Osteoblast (primary cell): ENCODE measurements around the gene PHF10. TPM values are rescaled to one million over a fixed set of nuclear protein-coding genes. Genes with fewer than 3 reads are reported as not detected.

Experiments used
- DNase-seq: peaks from one replicate; pipeline ENCODE4 v3.0.0; 2011; ENCODE audit warnings: low spot score, mixed read lengths; ENCODE audit not compliant: insufficient read length; ENCODE audit errors: missing footprints
- H2AFZ ChIP-seq: 2 replicates; pipeline ENCODE4 v1.6.0; 2011; ENCODE audit warnings: mild to moderate bottlenecking, low read length
- H3K27ac ChIP-seq: 2 replicates; pipeline ENCODE4 v1.5.1; 2011; ENCODE audit warnings: mild to moderate bottlenecking, low read depth, low read length, moderate library complexity
- H3K27me3 ChIP-seq: 2 replicates; pipeline ENCODE4 v1.6.0; 2012; ENCODE audit warnings: mild to moderate bottlenecking, control low read depth, inconsistent platforms, low read length, moderate library complexity; ENCODE audit not compliant: insufficient read depth
- H3K36me3 ChIP-seq: 2 replicates; pipeline ENCODE4 v1.5.1; 2011; ENCODE audit warnings: mild to moderate bottlenecking, low read length, control low read depth, moderate library complexity; ENCODE audit not compliant: insufficient read depth
- H3K4me1 ChIP-seq: 2 replicates; pipeline ENCODE4 v1.5.1; 2011; ENCODE audit warnings: mild to moderate bottlenecking, low read length, control low read depth, moderate library complexity; ENCODE audit not compliant: insufficient read depth
- H3K4me2 ChIP-seq: 2 replicates; pipeline ENCODE4 v1.6.0; 2011; ENCODE audit warnings: mild to moderate bottlenecking, low read length; ENCODE audit not compliant: insufficient read depth
- H3K4me3 ChIP-seq: fragments of 200-600 bp; sonication (generic); 3 replicates; pipeline ENCODE4 v1.5.1; 2012; ENCODE audit warnings: mild to moderate bottlenecking, low read length, inconsistent platforms; ENCODE audit not compliant: insufficient read depth
- H3K79me2 ChIP-seq: 2 replicates; pipeline ENCODE4 v1.6.0; 2012; ENCODE audit warnings: mild to moderate bottlenecking, low read length, control low read depth, inconsistent platforms; ENCODE audit not compliant: insufficient read depth
- H3K9me3 ChIP-seq: 2 replicates; pipeline ENCODE4 v1.5.1; 2011; ENCODE audit warnings: low read depth, low read length, control low read depth
- H4K20me1 ChIP-seq: 2 replicates; pipeline ENCODE4 v1.6.0; 2012; ENCODE audit warnings: mild to moderate bottlenecking, low read length, control low read depth; ENCODE audit not compliant: insufficient read depth
- total RNA-seq: library from RNA; depleted of rRNA; stranded (reverse); fragments of >200 nt; gene quantifications from 2 replicates; pipeline ENCODE4 v1.2.3, GENCODE V29; 2012
- TF ChIP-seq, protein P1 (sequence below): IDR thresholded peaks from 2 replicates; pipeline ENCODE4 v1.5.1; 2011; ENCODE audit warnings: mild to moderate bottlenecking, low read depth, low read length, moderate library complexity; ENCODE audit errors: extremely low read depth

PHF10 gene
- total RNA-seq, 1 donor, result 21.0 TPM

DNA sequence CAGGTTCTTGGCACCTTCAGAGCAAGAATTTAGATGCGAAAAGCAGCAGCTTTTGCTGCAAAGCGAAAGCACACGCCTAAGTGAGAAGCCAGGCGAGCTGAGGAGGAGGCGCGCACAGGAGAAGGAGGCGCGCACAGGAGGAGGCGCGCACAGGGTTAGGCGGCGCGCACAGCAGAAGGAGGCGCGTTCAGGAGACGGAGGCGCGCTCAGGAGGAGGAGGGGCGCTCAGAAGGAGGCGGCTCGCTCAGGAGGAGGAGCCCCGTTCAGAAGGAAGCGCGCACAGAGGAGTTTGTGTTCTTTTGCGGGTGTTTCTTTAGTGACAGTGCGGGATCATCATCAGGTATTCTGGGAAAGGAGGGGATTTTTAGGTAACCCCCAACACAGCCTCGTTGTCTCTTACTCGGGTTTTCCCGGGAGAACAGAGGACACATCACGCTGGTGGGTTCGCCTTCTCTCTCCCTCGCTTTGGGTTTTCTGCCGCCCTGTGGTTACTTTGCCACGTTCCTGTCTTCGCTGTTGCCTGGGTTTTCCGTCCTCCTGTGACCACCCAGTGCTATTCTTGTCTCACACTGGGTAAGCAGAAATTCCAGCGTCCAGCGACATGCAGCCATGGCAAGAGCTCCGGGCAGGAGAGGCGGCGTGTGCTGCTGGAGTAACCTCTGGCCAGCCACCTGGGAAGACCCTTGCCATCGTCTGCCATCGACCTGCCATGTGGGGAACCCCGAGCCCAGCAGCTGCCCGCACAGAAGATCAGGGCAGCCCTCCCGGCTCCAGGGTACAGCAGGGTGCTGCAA is 69.5 kb downstream of the PHF10 start:
- Histone ChIP-seq H3K4me2 (peak overlapping the region; percentile 90), H3K4me3 (peak overlapping the region; percentile 78), H3K27ac (peak overlapping the region; percentile 78), H4K20me1 (no peaks in the 10 kb centered on the region), H3K27me3 (no peaks in the 10 kb centered on the region), H3K4me1 (peaks cover 8% of the 10 kb centered on the region), H3K9me3 (no peaks in the 10 kb centered on the region), H2AFZ (peak overlapping the region; percentile 86), H3K79me2 (no peaks in the 10 kb centered on the region), H3K36me3 (peaks cover 20% of the 10 kb centered on the region)
- TF ChIP-seq, protein P1, sequence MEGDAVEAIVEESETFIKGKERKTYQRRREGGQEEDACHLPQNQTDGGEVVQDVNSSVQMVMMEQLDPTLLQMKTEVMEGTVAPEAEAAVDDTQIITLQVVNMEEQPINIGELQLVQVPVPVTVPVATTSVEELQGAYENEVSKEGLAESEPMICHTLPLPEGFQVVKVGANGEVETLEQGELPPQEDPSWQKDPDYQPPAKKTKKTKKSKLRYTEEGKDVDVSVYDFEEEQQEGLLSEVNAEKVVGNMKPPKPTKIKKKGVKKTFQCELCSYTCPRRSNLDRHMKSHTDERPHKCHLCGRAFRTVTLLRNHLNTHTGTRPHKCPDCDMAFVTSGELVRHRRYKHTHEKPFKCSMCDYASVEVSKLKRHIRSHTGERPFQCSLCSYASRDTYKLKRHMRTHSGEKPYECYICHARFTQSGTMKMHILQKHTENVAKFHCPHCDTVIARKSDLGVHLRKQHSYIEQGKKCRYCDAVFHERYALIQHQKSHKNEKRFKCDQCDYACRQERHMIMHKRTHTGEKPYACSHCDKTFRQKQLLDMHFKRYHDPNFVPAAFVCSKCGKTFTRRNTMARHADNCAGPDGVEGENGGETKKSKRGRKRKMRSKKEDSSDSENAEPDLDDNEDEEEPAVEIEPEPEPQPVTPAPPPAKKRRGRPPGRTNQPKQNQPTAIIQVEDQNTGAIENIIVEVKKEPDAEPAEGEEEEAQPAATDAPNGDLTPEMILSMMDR, result peak; percentile 39
- peak; percentile 93 for DNase-seq

Other genes starting within 250 kb of the PHF10 start
- 23.9 and 29.8 TPM in 2 replicates for gene WDR27, start 22.5 kb downstream of the PHF10 start, total RNA-seq
- 53.0 and 54.3 TPM in 2 replicates for gene C6orf120, start 22.4 kb downstream of the PHF10 start, total RNA-seq
- gene DYNLT2, start 27.1 kb upstream of the PHF10 start, total RNA-seq, result 1.8 and 2.2 TPM in 2 replicates
- 21.4 and 23.3 TPM in 2 replicates for gene ERMARD, start 27.1 kb upstream of the PHF10 start, total RNA-seq